PC-3 (cell line): Measurements from ENCODE around the gene TASL. TPM values are rescaled to one million over a fixed set of nuclear protein-coding genes. Genes with fewer than 3 reads are reported as not detected.

ENCODE experiments used
- ATAC-seq: fragments of 200-7000 bp; cut with Tn5 transposase; 2 replicates; pipeline ENCODE4 v1.9.1; 2020; ENCODE audit warnings: mild to moderate bottlenecking, moderate library complexity
- BruUV-seq: library from RNA; stranded (reverse); fragments of 400-500 nt; replicated peaks from 2 replicates; lab custom pipeline; 2021; lab: Mats Ljungman, UMichigan
- CTCF ChIA-PET: fragments of 300-600 bp; sonication (Branson Sonifier 250); formaldehyde crosslinking; loops from one replicate; lab custom pipeline; 2022; ENCODE audit warnings: antibody characterized with exemption; lab: Charles Lee
- POLR2A ChIA-PET: fragments of 300-600 bp; sonication (Branson Sonifier 250); formaldehyde crosslinking; loops from one replicate; lab custom pipeline; 2022; ENCODE audit warnings: antibody characterized with exemption; ENCODE audit not compliant: unreplicated experiment; lab: Charles Lee
- DNase-seq: peaks from one replicate; pipeline ENCODE4 v3.0.0-alpha.2; 2015
- H2AFZ ChIP-seq: fragments of 300-600 bp; sonication (generic); 2 replicates; pipeline ENCODE4 v1.6.0; 2016; ENCODE audit warnings: antibody characterized with exemption, low read length
- H3F3A ChIP-seq: fragments of 300-600 bp; sonication (generic); one replicate; pipeline ENCODE4 v1.6.0; 2017; ENCODE audit warnings: antibody characterized with exemption, low read length, control low read depth, mild to moderate bottlenecking; ENCODE audit not compliant: unreplicated experiment
- H3K27ac ChIP-seq: fragments of 300-600 bp; sonication (generic); 2 replicates; pipeline ENCODE4 v1.5.1; 2016; ENCODE audit warnings: mild to moderate bottlenecking, low read length
- H3K27me3 ChIP-seq: fragments of 300-600 bp; sonication (generic); 2 replicates; pipeline ENCODE4 v1.6.1; 2016; ENCODE audit warnings: low read length, mixed read lengths
- H3K36me3 ChIP-seq: fragments of 300-600 bp; sonication (generic); 2 replicates; pipeline ENCODE4 v1.6.1; 2016; ENCODE audit warnings: low read depth, mixed run types, low read length, mixed read lengths
- H3K4me1 ChIP-seq: fragments of 300-600 bp; sonication (generic); 2 replicates; pipeline ENCODE4 v1.5.1; 2016; ENCODE audit warnings: low read length; ENCODE audit not compliant: insufficient read depth
- H3K4me2 ChIP-seq: fragments of 300-600 bp; sonication (generic); 2 replicates; pipeline ENCODE4 v1.6.0; 2016; ENCODE audit warnings: low read length
- H3K4me3 ChIP-seq: fragments of 300-600 bp; sonication (generic); 2 replicates; pipeline ENCODE4 v1.5.1; 2016; ENCODE audit warnings: mild to moderate bottlenecking, low read length, mixed read lengths
- H3K79me2 ChIP-seq: fragments of 300-600 bp; sonication (generic); 2 replicates; pipeline ENCODE4 v1.6.1; 2017; ENCODE audit warnings: low read length, mixed read lengths
- H3K9ac ChIP-seq: fragments of 300-600 bp; sonication (generic); 2 replicates; pipeline ENCODE4 v1.6.0; 2016; ENCODE audit warnings: mild to moderate bottlenecking, low read length
- H3K9me2 ChIP-seq: fragments of 300-600 bp; sonication (generic); replicated peaks from 2 replicates; pipeline ENCODE4 v1.6.1; 2016; ENCODE audit warnings: mixed run types, low read length, mixed read lengths
- H3K9me3 ChIP-seq: fragments of 300-600 bp; sonication (generic); 2 replicates; pipeline ENCODE4 v1.6.1; 2016; ENCODE audit warnings: low read length, mixed read lengths
- H4K20me1 ChIP-seq: fragments of 300-600 bp; sonication (generic); 2 replicates; pipeline ENCODE4 v1.6.1; 2016; ENCODE audit warnings: low read length, mixed read lengths
- EZH2 ChIP-seq: fragments of 300-600 bp; sonication (generic); IDR thresholded peaks from one replicate; pipeline ENCODE4 v1.6.1; 2017; ENCODE audit warnings: antibody characterized with exemption, mild to moderate bottlenecking, low read length; ENCODE audit not compliant: unreplicated experiment
- EZH2phosphoT487 ChIP-seq: fragments of 300-600 bp; sonication (generic); IDR thresholded peaks from 2 replicates; pipeline ENCODE4 v1.6.1; 2018; ENCODE audit warnings: mild to moderate bottlenecking, antibody characterized with exemption, low read length, borderline replicate concordance
- intact Hi-C: fragments of 100-400 bp; cut with micrococcal nuclease; formaldehyde crosslinking; loops from 2 replicates; pipeline ENCODE4 v1.9.0; 2023
- total RNA-seq: library from RNA; depleted of rRNA; stranded (reverse); fragments of >200 nt; gene quantifications from 2 replicates; pipeline ENCODE4 v1.2.3, GENCODE V29; 2014
- TF ChIP-seq, protein P1 (sequence below): fragments of 300-600 bp; sonication (generic); conservative IDR thresholded peaks from 2 replicates; pipeline ENCODE4 v1.5.1; 2017; ENCODE audit warnings: antibody characterized with exemption, low read depth, mild to moderate bottlenecking, low read length

Gene TASL
- total RNA-seq, 1 experiment from 2014 or later, result not detected

- TF ChIP-seq, protein P1, sequence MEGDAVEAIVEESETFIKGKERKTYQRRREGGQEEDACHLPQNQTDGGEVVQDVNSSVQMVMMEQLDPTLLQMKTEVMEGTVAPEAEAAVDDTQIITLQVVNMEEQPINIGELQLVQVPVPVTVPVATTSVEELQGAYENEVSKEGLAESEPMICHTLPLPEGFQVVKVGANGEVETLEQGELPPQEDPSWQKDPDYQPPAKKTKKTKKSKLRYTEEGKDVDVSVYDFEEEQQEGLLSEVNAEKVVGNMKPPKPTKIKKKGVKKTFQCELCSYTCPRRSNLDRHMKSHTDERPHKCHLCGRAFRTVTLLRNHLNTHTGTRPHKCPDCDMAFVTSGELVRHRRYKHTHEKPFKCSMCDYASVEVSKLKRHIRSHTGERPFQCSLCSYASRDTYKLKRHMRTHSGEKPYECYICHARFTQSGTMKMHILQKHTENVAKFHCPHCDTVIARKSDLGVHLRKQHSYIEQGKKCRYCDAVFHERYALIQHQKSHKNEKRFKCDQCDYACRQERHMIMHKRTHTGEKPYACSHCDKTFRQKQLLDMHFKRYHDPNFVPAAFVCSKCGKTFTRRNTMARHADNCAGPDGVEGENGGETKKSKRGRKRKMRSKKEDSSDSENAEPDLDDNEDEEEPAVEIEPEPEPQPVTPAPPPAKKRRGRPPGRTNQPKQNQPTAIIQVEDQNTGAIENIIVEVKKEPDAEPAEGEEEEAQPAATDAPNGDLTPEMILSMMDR, result no peak
- TF ChIP-seq EZH2phosphoT487, result no peak
- TF ChIP-seq EZH2, result no peak
- ChIA-PET POLR2A (no interaction called here), CTCF (no interaction called here)
These were observed 8.9 kb upstream of the TASL start for GRCh38 chrX:30586516-30586915.

GRCh38 chrX:30582664-30583063 is 5.1 kb upstream of the TASL start:
- no peaks in the 10 kb centered on the region for H3K4me1 ChIP-seq
- no peaks in the 10 kb centered on the region for H3K9me2 ChIP-seq
- no peaks in the 10 kb centered on the region for H3F3A ChIP-seq
- no peaks in the 10 kb centered on the region for H3K79me2 ChIP-seq
- no peak overlapping the region for H3K4me2 ChIP-seq
- no peaks in the 10 kb centered on the region for H3K36me3 ChIP-seq
- POLR2A ChIA-PET, result no interaction called here
- no peaks in the 10 kb centered on the region for H4K20me1 ChIP-seq
- no peak overlapping the region for H2AFZ ChIP-seq
- no peaks in the 10 kb centered on the region for H3K9me3 ChIP-seq
- DNase-seq (no peak), ATAC-seq (no peak)
- TF ChIP-seq EZH2phosphoT487 (no peak), EZH2 (no peak)
- TF ChIP-seq, protein P1, result no peak
- no peak overlapping the region for H3K27ac ChIP-seq
- no peak overlapping the region for H3K9ac ChIP-seq
- CTCF ChIA-PET, result no interaction called here
- no TSS peak for BruUV-seq
- no peaks in the 10 kb centered on the region for H3K27me3 ChIP-seq
- H3K4me3 ChIP-seq, result no peak overlapping the region
- intact Hi-C loops, result no loop called here

More at GRCh38 chrX:30586516-30586915, 8.9 kb upstream of the TASL start:
- H3K27me3 ChIP-seq, result no peaks in the 10 kb centered on the region
- no peak overlapping the region for H3K4me3 ChIP-seq
- H2AFZ ChIP-seq, result no peak overlapping the region
- H3K4me1 ChIP-seq, result peaks cover 7% of the 10 kb centered on the region
- BruUV-seq, result no TSS peak
- intact Hi-C loops, result no loop called here
- H3K27ac ChIP-seq, result no peak overlapping the region
- ATAC-seq (no peak), DNase-seq (no peak)
- no peaks in the 10 kb centered on the region for H3K9me2 ChIP-seq
- H3K9ac ChIP-seq, result no peak overlapping the region
- no peaks in the 10 kb centered on the region for H4K20me1 ChIP-seq
- no peaks in the 10 kb centered on the region for H3F3A ChIP-seq
- no peaks in the 10 kb centered on the region for H3K79me2 ChIP-seq
- no peak overlapping the region for H3K4me2 ChIP-seq
- no peaks in the 10 kb centered on the region for H3K36me3 ChIP-seq
- H3K9me3 ChIP-seq, result no peaks in the 10 kb centered on the region

- Histone ChIP-seq H4K20me1 (no peaks in the 10 kb centered on the region), H3K9me2 (no peaks in the 10 kb centered on the region), H3K4me1 (no peaks in the 10 kb centered on the region), H3F3A (no peaks in the 10 kb centered on the region), H2AFZ (no peak overlapping the region), H3K36me3 (no peaks in the 10 kb centered on the region), H3K4me2 (no peak overlapping the region), H3K9me3 (no peaks in the 10 kb centered on the region), H3K27ac (no peak overlapping the region), H3K9ac (no peak overlapping the region), H3K4me3 (no peak overlapping the region), H3K79me2 (no peaks in the 10 kb centered on the region), H3K27me3 (no peaks in the 10 kb centered on the region)
- POLR2A ChIA-PET, result no interaction called here
- CTCF ChIA-PET, result no interaction called here
- intact Hi-C loops, result no loop called here
- ATAC-seq (no peak), DNase-seq (no peak)
- BruUV-seq, result no TSS peak
- no peak for TF ChIP-seq EZH2
- TF ChIP-seq, protein P1, result no peak
- TF ChIP-seq EZH2phosphoT487, result no peak
These were observed 3.1 kb upstream of the TASL start for GRCh38 chrX:30580641-30581040.
